Neural crest cell (in vitro differentiated cells): ENCODE data around the gene TTC7B. TPM values are rescaled to one million over a fixed set of nuclear protein-coding genes. Genes with fewer than 3 reads are reported as not detected.

Source experiments
- DNase-seq: peaks from one replicate; pipeline ENCODE4 v3.0.0; 2021; ENCODE audit warnings: low read depth, mixed read lengths, low spot score
- H3K27ac Mint-ChIP-seq: one replicate; pipeline ENCODE4 v1.8.0; 2021; ENCODE audit warnings: mild to moderate bottlenecking, mixed read lengths; ENCODE audit not compliant: unreplicated experiment
- H3K27me3 Mint-ChIP-seq: 2 replicates; pipeline ENCODE4 v1.8.0; 2021; ENCODE audit warnings: low read depth, mild to moderate bottlenecking, mixed read lengths
- H3K36me3 Mint-ChIP-seq: 2 replicates; pipeline ENCODE4 v1.8.0; 2021; ENCODE audit warnings: low read depth, mild to moderate bottlenecking, mixed read lengths
- H3K4me1 Mint-ChIP-seq: 2 replicates; pipeline ENCODE4 v1.8.0; 2021; ENCODE audit warnings: mixed read lengths
- H3K4me3 Mint-ChIP-seq: one replicate; pipeline ENCODE4 v1.8.0; 2021; ENCODE audit warnings: mild to moderate bottlenecking, mixed read lengths
- H3K9me3 Mint-ChIP-seq: 2 replicates; pipeline ENCODE4 v1.8.0; 2021; ENCODE audit warnings: mixed read lengths
- CTCF ChIP-seq: fragments of 200-600 bp; sonication (generic); conservative IDR thresholded peaks from 2 replicates; pipeline ENCODE4 v1.5.0; 2021; ENCODE audit warnings: antibody characterized with exemption, mild to moderate bottlenecking
- total RNA-seq: library from RNA; stranded (reverse); gene quantifications from 2 replicates; pipeline ENCODE4 v1.2.1, GENCODE V29; 2021

The TTC7B gene
- total RNA-seq, 1 donor from 2014 or later, result 56.4 TPM

GRCh38 chr14:90547968-90548367, 268.3 kb downstream of the TTC7B start:
- Mint-ChIP-seq H3K9me3 (no peaks in the 10 kb centered on the region), H3K4me3 (no peak overlapping the region), H3K27ac (no peak overlapping the region), H3K36me3 (peaks cover 2% of the 10 kb centered on the region), H3K27me3 (no peaks in the 10 kb centered on the region), H3K4me1 (peaks cover 20% of the 10 kb centered on the region)
- DNase-seq, result no peak
- TF ChIP-seq CTCF, result no peak

GRCh38 chr14:90547250-90547649, 269.0 kb downstream of the TTC7B start:
- Mint-ChIP-seq H3K4me3 (no peak overlapping the region), H3K36me3 (peaks cover 5% of the 10 kb centered on the region)

GRCh38 chr14:90546767-90547166, 269.5 kb downstream of the TTC7B start:
- Mint-ChIP-seq H3K4me3 (no peak overlapping the region), H3K27ac (peak overlapping the region; percentile 27), H3K36me3 (peaks cover 5% of the 10 kb centered on the region), H3K27me3 (no peaks in the 10 kb centered on the region), H3K4me1 (peaks cover 23% of the 10 kb centered on the region), H3K9me3 (no peaks in the 10 kb centered on the region)
- TF ChIP-seq CTCF, result no peak
- no peak for DNase-seq

More at GRCh38 chr14:90547250-90547649, 269.0 kb downstream of the TTC7B start:
- no peak for TF ChIP-seq CTCF
- Mint-ChIP-seq H3K9me3 (no peaks in the 10 kb centered on the region), H3K4me1 (peaks cover 22% of the 10 kb centered on the region), H3K27ac (no peak overlapping the region), H3K27me3 (no peaks in the 10 kb centered on the region)
- DNase-seq, result no peak

- no peak for DNase-seq
- H3K36me3 Mint-ChIP-seq, result peaks cover 5% of the 10 kb centered on the region
- no peak overlapping the region for H3K4me3 Mint-ChIP-seq
- no peaks in the 10 kb centered on the region for H3K27me3 Mint-ChIP-seq
- no peak for TF ChIP-seq CTCF
- H3K9me3 Mint-ChIP-seq, result no peaks in the 10 kb centered on the region
- peaks cover 23% of the 10 kb centered on the region for H3K4me1 Mint-ChIP-seq
- H3K27ac Mint-ChIP-seq, result peak overlapping the region; percentile 12
Measured at GRCh38 chr14:90545966-90546751, 270.1 kb downstream of the TTC7B start.

- Mint-ChIP-seq H3K27ac (no peak overlapping the region), H3K4me1 (peaks cover 23% of the 10 kb centered on the region), H3K27me3 (no peaks in the 10 kb centered on the region), H3K9me3 (no peaks in the 10 kb centered on the region), H3K4me3 (no peak overlapping the region), H3K36me3 (peaks cover 5% of the 10 kb centered on the region)
- DNase-seq, result no peak
- TF ChIP-seq CTCF, result no peak
Measured at GRCh38 chr14:90545382-90545781, 270.8 kb downstream of the TTC7B start.
